Suprapubic skin (tissue), 4 donors: Measurements from ENCODE around the gene PCSK5.

Experiments used
- CTCF ChIP-seq, 2 donors: fragments of 200-600 bp in 1 of 2; fragments of 450-650 bp in 1 of 2; sonication (generic) in 1 of 2; IDR thresholded peaks; one replicate each; pipeline ENCODE4 v1.5.1; 2016 to 2019; ENCODE audit warnings: antibody characterized with exemption in 2 of 2, mild to moderate bottlenecking in 1 of 2, moderate library complexity in 1 of 2
- POLR2A ChIP-seq, 2 donors: fragments of 450-650 bp; IDR thresholded peaks; one replicate each; pipeline ENCODE4 v1.6.1; 2017; ENCODE audit warnings: antibody characterized with exemption in 2 of 2, mild to moderate bottlenecking in 2 of 2, moderate library complexity in 2 of 2
- POLR2AphosphoS5 ChIP-seq, 3 donors: sonication (generic); formaldehyde crosslinking; IDR thresholded peaks; one replicate each; pipeline ENCODE4 v1.6.1; 2017; ENCODE audit warnings: antibody characterized with exemption in 3 of 3

GRCh38 chr9:76103531-76104315 lies 213.2 kb downstream of the PCSK5 start:
- no peak for TF ChIP-seq CTCF (IDR thresholded peaks at IDR 0.05)
- no peak for TF ChIP-seq POLR2AphosphoS5 (IDR thresholded peaks at IDR 0.05)
- no peak for TF ChIP-seq POLR2A (IDR thresholded peaks at IDR 0.05)
